GM12872 (cell line): ENCODE measurements around the gene FCRL4.

Experiments
- CTCF ChIP-seq: IDR thresholded peaks from 3 replicates; pipeline ENCODE4 v1.5.1; 2011; ENCODE audit warnings: low read depth, mild to moderate bottlenecking, low read length, moderate library complexity; ENCODE audit not compliant: insufficient read depth

The FCRL4 gene

GRCh38 chr1:157580179-157580827 is 17.6 kb downstream of the FCRL4 start:
- peak; percentile 74 for TF ChIP-seq CTCF

- no peak for TF ChIP-seq CTCF
Observed at GRCh38 chr1:157577420-157577819, 20.5 kb downstream of the FCRL4 start.

GRCh38 chr1:157575744-157576143 is 22.1 kb downstream of the FCRL4 start:
- no peak for TF ChIP-seq CTCF

- TF ChIP-seq CTCF: no peak
Observed at GRCh38 chr1:157574836-157575235, 23.0 kb downstream of the FCRL4 start.

GRCh38 chr1:157566484-157567300 is 31.2 kb downstream of the FCRL4 start:
- TF ChIP-seq CTCF: no peak

GRCh38 chr1:157562515-157562914 is 35.4 kb downstream of the FCRL4 start:
- TF ChIP-seq CTCF: no peak

- no peak for TF ChIP-seq CTCF
Observed at GRCh38 chr1:157558119-157558518, 39.8 kb downstream of the FCRL4 start.
